GM19240 (cell line): ENCODE results near the gene AMZ1.
A peak's percentile ranks its signal among the peaks of the same experiment; 100 is the strongest.

ENCODE experiments used
- DNase-seq: peaks from one replicate; pipeline ENCODE4 v3.0.0; 2011; ENCODE audit warnings: low spot score; ENCODE audit not compliant: insufficient read length

The AMZ1 gene, protein sequence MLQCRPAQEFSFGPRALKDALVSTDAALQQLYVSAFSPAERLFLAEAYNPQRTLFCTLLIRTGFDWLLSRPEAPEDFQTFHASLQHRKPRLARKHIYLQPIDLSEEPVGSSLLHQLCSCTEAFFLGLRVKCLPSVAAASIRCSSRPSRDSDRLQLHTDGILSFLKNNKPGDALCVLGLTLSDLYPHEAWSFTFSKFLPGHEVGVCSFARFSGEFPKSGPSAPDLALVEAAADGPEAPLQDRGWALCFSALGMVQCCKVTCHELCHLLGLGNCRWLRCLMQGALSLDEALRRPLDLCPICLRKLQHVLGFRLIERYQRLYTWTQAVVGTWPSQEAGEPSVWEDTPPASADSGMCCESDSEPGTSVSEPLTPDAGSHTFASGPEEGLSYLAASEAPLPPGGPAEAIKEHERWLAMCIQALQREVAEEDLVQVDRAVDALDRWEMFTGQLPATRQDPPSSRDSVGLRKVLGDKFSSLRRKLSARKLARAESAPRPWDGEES

GRCh38 chr7:2687881-2688318 lies at the start of gene AMZ1:
Gene AMZ1 (plus strand): TSS chr7:2688202. CDS start chr7:2700452, 12,250 bp downstream.
- DNase-seq = no peak

- DNase-seq = no peak
Measured at GRCh38 chr7:2638224-2638991, 49.6 kb upstream of the AMZ1 start.

GRCh38 chr7:2639181-2639681 lies 48.8 kb upstream of the AMZ1 start:
- DNase-seq = no peak

DNA sequence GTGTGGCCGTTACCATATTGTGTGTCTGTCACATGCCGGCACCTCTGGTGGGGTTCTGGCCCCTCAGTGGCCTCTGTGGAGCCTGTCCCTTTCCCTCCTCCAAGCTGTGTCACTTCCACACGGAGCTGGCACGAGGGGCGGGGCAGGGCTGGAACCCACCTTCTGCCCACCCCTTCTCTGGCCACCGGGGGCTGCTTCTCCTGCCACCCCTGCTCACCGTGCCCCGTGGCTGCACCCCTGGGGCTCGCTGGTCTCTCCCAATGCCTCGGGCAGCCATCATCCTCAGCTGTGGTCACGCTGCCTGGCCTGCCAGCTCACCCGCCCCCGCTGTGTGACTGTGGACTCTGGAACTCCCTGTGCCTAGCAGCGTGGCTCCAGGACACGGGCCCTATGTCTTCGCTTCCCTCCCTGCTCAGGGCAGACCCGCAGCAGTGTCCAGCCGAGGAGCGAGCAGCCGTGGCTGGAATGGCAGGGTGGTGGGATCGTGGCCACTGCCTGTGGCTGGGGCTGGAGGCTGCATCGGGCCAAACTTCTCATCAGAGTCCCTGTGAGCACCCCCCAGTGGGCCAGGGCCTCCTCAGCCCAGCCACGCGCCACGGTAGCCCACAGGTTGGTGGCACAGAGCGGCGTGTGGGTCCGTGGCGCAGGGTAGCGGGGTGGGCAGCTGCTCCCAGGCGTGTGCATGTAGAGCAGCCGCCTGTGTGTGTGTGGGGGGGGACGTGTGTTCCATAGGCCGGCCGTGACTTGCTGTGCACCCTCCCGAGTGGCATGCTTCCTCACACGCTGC lies 48.1 kb upstream of the AMZ1 start:
- DNase-seq = no peak

DNA sequence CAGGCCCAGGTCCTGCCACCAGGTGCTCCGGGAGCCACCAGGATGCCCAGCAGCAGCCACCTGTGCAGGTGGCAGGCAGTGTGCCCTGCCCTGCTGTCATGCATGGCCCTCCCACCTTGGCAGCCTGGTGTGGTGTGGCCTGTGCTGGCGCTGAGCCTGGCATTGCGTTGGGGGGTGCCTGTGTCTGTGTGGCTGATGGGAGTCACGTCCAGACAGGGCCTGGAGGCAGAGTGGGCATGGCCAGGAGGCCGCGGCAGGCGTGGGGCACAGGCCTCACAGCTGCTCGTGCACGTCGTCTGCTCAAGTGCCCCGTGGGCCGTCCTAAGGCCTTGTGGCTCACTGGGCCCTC lies 47.5 kb upstream of the AMZ1 start:
- no peak for DNase-seq

DNA sequence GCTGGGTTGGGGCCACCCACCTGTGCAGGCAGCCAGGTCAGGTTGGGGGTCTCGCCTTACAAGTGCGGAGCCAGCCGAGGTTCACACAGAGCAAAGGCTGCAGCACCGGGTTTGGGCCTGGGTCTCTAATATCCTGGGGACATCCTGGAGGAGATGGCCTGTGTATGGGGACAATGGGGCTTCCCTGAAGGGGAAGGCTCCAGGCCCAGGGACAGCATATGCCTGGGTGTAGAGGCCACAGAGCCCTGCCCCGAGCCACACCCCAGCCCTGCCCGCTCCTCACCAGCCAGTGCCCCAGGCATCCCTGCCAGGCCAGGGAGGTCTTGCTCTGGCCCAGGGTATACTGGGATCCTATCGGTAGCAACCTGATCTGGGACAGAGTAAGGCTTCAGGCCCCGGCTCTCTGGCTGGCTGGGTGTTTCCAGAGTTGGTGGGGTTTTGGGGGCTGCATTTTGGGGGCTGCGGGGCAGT lies 47.1 kb upstream of the AMZ1 start:
- no peak for DNase-seq

DNA sequence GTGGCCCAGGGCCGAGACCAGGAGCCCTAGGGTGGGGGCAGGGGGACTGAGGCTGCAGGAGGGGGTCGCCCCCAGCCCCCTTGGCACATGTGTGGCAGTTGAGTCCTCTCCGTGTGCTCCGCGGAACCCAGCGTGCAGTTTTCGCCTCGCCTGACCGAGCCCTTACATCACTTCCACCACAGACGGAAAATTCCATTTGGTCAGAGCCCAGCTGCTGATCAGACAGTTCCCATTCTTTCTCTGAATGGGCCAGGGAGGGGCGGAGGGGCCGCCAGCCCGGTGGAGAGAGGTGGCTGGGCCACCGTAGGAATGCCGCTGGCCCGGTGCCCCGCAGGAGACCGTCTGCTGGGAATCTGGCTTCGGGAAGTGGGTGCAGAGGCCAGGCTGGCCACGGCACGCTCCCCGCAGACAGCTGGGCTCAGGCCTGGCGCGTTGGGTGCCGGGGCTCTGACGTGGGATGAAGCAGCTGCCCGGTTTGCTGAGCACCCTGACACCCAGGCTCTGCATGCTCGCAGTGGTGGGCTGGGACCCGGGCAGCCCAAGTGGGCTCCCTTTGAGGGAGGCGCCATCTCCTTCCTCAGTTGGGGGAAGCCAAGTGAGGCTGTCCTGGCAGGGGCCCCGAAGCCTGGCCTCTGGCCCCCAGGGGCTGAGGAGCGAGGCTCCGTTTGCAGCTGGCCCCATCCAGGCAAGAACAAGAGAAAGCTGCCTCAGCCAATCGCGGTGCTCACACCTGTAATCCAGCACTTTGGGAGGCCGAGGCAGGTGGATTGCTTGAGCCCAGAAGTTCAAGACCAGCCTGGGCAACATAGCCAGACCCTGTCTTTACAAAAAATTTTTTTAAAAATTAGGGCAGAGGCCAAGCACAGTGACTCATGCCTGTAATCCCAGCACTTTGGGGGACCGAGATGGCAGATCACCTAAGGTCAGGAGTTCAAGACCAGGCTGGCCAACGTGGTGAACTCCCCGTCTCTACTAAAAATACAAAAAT lies 46.3 kb upstream of the AMZ1 start:
- no peak for DNase-seq

GRCh38 chr7:2643386-2644219 lies 44.4 kb upstream of the AMZ1 start:
- DNase-seq = no peak

- no peak for DNase-seq
Measured at GRCh38 chr7:2644220-2644561, 43.8 kb upstream of the AMZ1 start.

DNA sequence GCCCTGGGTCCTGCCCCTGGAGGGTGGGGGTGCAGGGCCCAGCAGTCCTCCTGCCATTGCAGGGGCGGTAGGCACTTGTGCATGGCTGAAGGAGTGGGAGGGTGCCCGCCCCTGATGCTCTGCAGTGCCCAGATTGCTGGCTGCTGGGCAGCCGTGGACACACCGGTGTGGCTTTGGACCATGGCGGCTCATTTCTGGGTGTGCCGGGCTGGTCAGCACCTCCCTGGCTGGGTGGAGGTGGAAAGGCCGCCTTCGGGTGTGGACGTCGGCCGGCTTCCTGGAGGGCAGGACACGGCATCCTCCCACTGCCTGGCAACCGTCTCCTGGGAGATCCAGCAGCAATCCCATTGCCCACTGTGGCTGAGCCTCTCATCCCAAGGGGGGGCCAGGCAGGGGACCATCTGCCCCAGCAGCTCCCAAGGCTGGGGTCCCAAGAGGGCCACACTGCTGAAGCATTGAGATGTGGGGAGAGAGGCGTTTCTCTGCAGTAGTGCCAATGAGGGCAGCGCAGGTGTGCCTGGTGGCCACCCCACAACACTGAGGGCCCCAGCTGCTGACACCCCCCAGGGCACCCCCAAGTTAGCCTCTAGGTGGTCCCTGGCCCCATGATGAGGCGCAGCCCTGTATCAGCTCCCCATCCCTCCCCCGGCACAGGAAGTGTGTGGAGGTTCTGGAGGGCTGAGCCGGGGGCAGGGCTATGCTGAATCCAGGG lies 43.3 kb upstream of the AMZ1 start:
- peak; percentile 48 for DNase-seq

DNA sequence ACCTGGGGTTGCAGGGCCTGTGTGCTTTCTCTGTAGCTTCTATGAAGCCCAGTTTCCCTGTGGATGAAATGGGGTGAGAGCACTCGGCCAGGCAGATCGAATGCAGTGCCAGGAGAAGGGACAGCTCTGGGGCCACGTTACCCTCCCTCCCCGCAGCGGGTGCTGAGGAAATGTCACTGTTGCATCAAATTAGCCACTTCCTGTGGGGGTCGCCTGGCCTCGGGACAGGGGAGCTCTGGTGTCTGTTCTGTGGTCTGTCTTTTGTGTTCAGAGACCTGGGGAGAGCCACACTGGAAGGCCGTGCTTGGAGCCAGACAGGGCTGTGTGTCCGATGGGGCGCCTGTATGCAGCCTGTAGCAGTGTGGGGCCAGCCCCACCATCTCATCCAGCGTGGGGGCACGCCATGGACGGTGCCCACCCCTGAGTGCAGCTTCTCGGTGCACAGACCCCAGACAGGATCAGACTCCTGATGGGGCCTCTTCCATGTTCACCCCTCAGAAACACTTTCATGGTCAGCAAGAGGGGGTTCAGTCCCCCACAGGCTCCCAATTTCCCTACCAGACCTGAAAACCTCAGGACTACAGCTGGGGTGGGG lies 42.6 kb upstream of the AMZ1 start:
- DNase-seq = peak; percentile 65

DNA sequence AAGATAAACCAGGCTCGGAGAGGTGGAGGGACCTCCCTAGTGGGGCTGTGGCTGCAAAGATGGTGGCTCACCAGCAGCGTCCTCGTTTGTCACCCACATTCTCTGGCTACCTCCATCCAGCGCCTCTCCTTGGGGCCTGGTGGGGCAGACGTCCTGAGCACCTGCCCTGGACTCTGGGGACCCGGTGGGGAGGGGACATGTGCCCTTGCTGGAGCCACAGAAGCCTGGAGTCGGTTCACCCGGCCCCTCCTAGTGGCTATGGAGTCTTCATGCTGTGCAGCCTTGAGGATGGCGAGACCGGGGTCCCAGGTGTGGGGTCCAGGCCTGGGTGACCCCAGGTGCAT lies 41.7 kb upstream of the AMZ1 start:
- DNase-seq = no peak

GRCh38 chr7:2646680-2647571 lies 41.1 kb upstream of the AMZ1 start:
- no peak for DNase-seq

GRCh38 chr7:2647594-2648172 lies 40.3 kb upstream of the AMZ1 start:
- DNase-seq = no peak

DNA sequence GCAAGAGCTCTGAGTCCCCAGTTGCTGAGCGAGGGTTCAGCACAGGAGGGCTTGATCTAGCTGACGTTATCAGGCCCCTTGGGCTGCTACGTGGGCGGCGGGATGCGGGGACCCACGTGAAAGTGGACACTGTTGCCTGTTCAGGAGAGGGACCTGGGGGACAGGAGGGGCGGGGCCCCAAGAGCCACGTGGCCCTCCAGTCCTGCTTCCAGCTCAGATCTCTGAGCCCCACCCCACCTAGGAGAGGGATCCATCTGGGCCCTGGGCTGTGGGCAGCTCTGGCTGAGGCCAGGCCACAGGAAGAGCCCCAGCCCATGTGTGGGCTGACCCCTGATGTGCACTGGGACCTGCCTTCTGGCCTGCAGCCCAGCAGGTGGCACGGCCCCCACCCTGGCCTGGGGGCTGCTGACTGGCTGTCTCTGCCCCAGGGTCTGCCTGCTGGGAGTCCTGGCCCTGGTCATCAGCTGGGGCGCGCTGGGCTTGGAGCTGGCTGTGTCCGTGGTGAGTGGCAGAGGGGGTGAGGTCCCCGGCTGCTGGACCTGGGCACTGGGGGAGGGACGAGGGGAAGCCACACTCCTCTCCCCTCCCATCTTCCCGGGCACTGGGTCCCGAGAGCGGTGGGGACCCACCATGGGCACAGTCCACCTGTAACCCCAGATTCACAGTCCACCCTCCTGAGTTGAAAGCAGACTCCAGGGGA lies 38.7 kb upstream of the AMZ1 start:
- no peak for DNase-seq

DNA sequence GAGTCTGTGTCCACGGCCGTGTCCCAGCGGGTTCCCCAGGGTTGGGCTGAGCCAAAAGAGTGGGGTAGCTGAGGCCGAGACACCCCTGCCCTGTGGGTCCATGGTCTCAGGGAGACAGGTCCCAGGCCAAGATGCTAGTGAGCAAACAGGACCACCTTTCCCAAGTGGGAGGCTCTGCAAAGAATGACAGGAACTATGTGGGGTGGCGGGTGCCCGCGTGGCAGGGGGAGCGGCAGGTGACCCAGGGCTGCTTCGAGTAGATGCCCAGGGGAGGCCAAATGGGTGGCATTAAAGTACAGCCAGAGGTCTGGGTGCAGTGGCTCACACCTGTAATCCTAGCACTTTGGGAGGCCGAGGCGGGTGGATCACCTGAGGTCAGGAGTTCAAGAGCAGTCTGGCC lies 38.0 kb upstream of the AMZ1 start:
- no peak for DNase-seq

- DNase-seq = no peak
Measured at GRCh38 chr7:2650451-2650850, 37.6 kb upstream of the AMZ1 start.
